ENCODE results near the gene ATXN2. TPM values are rescaled to one million over a fixed set of nuclear protein-coding genes. Genes with fewer than 3 reads are reported as not detected.

ATXN2 gene
- total RNA-seq, 1 experiment from 2014 or later, result 72.9 TPM

DNA sequence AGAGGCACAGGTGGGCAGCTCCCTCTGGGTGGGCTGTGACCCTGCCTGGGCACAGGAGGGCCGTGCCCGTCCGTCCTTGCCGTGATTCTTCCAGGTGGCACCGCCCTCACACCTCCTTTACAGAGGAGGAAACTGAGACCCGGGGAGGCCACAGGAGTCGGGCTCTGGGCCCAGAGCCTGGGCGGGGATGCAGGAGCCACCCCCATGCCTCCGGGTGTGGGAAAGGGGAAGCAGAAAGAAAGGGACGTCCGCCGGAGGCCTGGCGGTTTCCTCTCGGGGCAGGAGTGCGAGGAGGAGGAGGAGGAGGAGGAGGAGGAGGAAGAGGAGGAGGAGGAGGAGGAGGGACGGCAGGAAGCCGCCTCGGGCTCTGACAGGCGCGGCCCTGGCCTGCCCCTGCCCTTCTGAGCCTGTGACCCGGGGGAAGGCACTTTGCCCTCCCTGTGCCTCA, 170.4 kb downstream of the ATXN2 start:
- Mint-ChIP-seq H3K4me3 (no peak overlapping the region), H3K27ac (no peak overlapping the region), H3K36me3 (ENCODE audit: insufficient read depth in 1 of 3, low read depth in 3 of 3) (peaks cover 0 to 2% (median 0%) of the 10 kb centered on the region in 3 experiments; a peak in 1 of 7 replicates), H3K27me3 (ENCODE audit: low read depth) (no peaks in the 10 kb centered on the region), H3K4me1 (peaks cover 35 to 41% of the 10 kb centered on the region in 2 experiments), H3K9me3 (no peaks in the 10 kb centered on the region)
- Histone ChIP-seq H3K79me1 (ENCODE audit: insufficient read depth, low read depth, low read length, poor library complexity, severe bottlenecking) (peaks cover 4% of the 10 kb centered on the region), H3K4me2 (ENCODE audit: insufficient read depth, insufficient read length, low read length) (no peak overlapping the region), H2BK120ac (ENCODE audit: low read depth, low read length, poor library complexity, severe bottlenecking) (no peak overlapping the region), H2BK12ac (ENCODE audit: insufficient read length, low read depth, low read length) (no peak overlapping the region), H3K4ac (ENCODE audit: low read depth, low read length) (no peak overlapping the region), H3K23me2 (ENCODE audit: insufficient read length, low read depth, low read length, poor library complexity, severe bottlenecking) (peaks cover 2% of the 10 kb centered on the region), H2BK15ac (ENCODE audit: low read depth, low read length) (no peak overlapping the region), H2AK5ac (ENCODE audit: insufficient read length, low read length) (no peak overlapping the region), H3K4me1 (ENCODE audit: insufficient read depth, low read length) (peaks cover 2% of the 10 kb centered on the region; the same call in 1 of the 2 replicates), H3K27ac (ENCODE audit: insufficient read length, low read depth, low read length) (no peak overlapping the region), H3K9ac (ENCODE audit: extremely low read depth, insufficient read length, low read length) (no peak overlapping the region), H4K91ac (ENCODE audit: insufficient read length, low read depth, low read length) (no peak overlapping the region), H3K79me2 (ENCODE audit: insufficient read depth, low read length) (peaks cover 3% of the 10 kb centered on the region; the same call in 1 of the 2 replicates), H3K23ac (ENCODE audit: insufficient read length, low read depth, low read length) (no peak overlapping the region), H3T11ph (ENCODE audit: low read length) (no peak overlapping the region), H4K5ac (ENCODE audit: insufficient read length, low read depth, low read length) (no peak overlapping the region), H2BK20ac (ENCODE audit: low read depth, low read length, poor library complexity, severe bottlenecking) (no peak overlapping the region), H3K27me3 (ENCODE audit: insufficient read depth, low read length) (no peaks in the 10 kb centered on the region), H3K9me3 (ENCODE audit: control insufficient read depth, low read depth, low read length) (no peaks in the 10 kb centered on the region), H3K18ac (ENCODE audit: insufficient read length, low read depth, low read length) (no peak overlapping the region), H3K56ac (ENCODE audit: insufficient read length, low read depth, low read length) (no peak overlapping the region), H2BK5ac (ENCODE audit: insufficient read length, low read length) (no peak overlapping the region), H3K14ac (ENCODE audit: insufficient read depth, low read length) (no peak overlapping the region), H2AFZ (ENCODE audit: low read length) (no peak overlapping the region), H4K8ac (replicated peaks; ENCODE audit: insufficient read length, low read depth, low read length) (no peak overlapping the region), H4K20me1 (ENCODE audit: control insufficient read depth, insufficient read depth, insufficient read length) (no peaks in the 10 kb centered on the region)
- no peak for DNase-seq
- TF ChIP-seq, protein P1, sequence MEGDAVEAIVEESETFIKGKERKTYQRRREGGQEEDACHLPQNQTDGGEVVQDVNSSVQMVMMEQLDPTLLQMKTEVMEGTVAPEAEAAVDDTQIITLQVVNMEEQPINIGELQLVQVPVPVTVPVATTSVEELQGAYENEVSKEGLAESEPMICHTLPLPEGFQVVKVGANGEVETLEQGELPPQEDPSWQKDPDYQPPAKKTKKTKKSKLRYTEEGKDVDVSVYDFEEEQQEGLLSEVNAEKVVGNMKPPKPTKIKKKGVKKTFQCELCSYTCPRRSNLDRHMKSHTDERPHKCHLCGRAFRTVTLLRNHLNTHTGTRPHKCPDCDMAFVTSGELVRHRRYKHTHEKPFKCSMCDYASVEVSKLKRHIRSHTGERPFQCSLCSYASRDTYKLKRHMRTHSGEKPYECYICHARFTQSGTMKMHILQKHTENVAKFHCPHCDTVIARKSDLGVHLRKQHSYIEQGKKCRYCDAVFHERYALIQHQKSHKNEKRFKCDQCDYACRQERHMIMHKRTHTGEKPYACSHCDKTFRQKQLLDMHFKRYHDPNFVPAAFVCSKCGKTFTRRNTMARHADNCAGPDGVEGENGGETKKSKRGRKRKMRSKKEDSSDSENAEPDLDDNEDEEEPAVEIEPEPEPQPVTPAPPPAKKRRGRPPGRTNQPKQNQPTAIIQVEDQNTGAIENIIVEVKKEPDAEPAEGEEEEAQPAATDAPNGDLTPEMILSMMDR (conservative IDR thresholded peaks at IDR 0.05), result no peak
- WGBS (ENCODE audit: extremely low coverage, insufficient read length, low lambda C conversion rate), result no CpG with 5 or more reads among the region's 21 CpGs

Data from H9 (cell line).